ENCODE data around the gene GRID1.

Gene GRID1

DNA sequence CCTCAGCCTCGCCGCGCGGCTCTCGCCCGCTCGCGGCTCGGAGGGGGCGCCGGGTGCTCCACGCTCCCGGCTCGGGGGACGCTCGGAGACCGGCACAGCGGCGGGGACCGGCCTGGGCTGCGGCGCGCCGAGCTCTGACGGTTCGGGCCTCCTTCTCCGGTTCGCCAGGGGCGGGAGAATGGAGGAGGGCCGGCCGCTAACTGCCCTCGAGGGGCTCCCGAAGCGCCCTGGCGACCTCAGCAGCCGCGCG, 232 bp upstream of the GRID1 start:
- no peaks in the 10 kb centered on the region for H3K36me3 Mint-ChIP-seq
- ATAC-seq: no peak

GRCh38 chr10:86365346-86366032, 1.1 kb downstream of the GRID1 start:
- H3K4me1 Mint-ChIP-seq: peaks cover 35% of the 10 kb centered on the region
- ATAC-seq: no peak
- no peak overlapping the region for H3K27ac Mint-ChIP-seq
- no peaks in the 10 kb centered on the region for H3K36me3 Mint-ChIP-seq
- H3K9me3 Mint-ChIP-seq: no peaks in the 10 kb centered on the region
- peaks cover 71% of the 10 kb centered on the region for H3K27me3 Mint-ChIP-seq
- H3K4me3 Mint-ChIP-seq: peak overlapping the region; percentile 8

More for the DNA sequence above, 232 bp upstream of the GRID1 start:
- Mint-ChIP-seq H3K4me3 (peak overlapping the region; percentile 7), H3K4me1 (peaks cover 28% of the 10 kb centered on the region), H3K9me3 (no peaks in the 10 kb centered on the region), H3K27me3 (peaks cover 84% of the 10 kb centered on the region), H3K27ac (no peak overlapping the region)

DNA sequence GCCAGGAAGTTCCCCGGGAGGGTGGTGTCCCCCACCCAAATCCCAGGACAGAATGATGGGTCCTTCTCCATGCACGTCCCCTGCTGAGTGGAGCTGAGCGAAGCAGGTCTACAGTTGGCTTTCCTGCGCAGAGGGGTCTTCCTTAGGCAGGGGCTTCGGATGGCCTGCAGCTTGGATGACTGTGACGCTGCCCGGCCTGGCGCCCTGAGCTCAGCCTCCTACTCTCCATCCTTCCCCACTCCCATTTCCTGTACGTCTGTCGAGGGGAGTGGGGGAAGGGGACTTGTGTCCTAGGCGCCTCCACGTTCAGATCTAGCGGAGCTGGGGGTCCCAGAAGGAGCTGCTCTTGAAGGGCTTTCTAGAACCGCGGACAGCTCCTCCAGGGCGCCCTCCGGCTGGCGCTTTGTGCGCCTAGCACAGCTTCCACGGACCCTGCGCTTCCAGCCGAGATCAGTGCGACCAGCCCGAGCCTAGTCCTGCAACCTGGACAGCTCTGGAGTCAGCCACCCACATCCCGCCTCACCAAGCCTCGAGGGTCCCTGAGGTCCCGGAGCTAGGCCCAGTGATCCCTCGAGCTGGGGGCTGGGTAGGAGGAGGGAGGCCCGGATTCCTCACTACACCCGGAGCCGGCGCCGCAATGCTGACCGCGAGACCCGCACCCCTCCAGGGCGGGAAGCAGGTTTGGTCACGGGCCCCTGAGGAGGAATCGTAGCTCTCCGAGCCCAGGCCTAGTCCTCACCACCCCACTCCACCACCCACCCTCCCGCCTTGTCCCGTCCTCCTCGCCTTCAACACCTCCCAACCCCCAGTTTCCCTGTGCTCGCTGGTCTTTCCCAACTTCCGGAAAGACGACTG, 1.9 kb downstream of the GRID1 start:
- Mint-ChIP-seq H3K36me3 (no peaks in the 10 kb centered on the region), H3K27me3 (peaks cover 63% of the 10 kb centered on the region), H3K27ac (no peak overlapping the region), H3K4me3 (no peak overlapping the region), H3K4me1 (peaks cover 36% of the 10 kb centered on the region), H3K9me3 (no peaks in the 10 kb centered on the region)
- ATAC-seq: no peak

- Mint-ChIP-seq H3K27me3 (peaks cover 57% of the 10 kb centered on the region), H3K36me3 (no peaks in the 10 kb centered on the region), H3K4me1 (peaks cover 36% of the 10 kb centered on the region), H3K4me3 (peak overlapping the region; percentile 27), H3K9me3 (no peaks in the 10 kb centered on the region), H3K27ac (no peak overlapping the region)
- no peak for ATAC-seq
Measured at GRCh38 chr10:86363833-86364490, 2.6 kb downstream of the GRID1 start.

DNA sequence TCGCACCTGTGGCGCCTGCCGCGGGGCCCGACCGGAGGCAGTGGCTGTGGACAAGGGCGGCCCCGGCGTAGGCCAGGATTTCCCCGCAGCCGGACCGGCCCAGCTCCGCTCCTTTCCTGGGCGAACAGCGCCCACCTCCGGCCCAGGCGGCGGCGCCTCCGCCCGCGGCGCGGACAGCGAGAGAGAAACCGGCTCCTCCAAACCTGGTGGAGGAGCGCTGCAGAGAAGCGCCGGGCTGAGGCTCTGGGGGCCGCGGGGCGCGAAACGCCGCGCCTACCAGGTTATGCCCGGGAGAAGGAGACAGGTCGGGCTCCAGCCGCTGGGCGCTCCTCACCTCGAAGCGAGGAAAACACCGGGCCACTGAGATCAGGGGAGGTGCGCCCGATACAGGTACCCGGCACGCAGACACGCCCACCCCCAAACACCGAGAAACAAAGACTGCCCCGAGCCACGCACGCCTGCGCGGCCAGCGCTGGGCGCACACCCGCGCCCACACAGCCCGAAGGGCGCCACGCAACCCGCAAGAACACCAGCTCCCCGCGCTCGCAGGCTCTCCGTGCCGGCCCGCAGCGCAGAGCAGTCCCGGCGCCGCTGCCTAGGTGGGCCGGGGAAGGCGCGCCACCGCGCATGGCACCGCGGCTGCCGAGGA, 3.3 kb downstream of the GRID1 start:
- ATAC-seq: peak; percentile 57
- peaks cover 51% of the 10 kb centered on the region for H3K27me3 Mint-ChIP-seq
- H3K4me3 Mint-ChIP-seq: peak overlapping the region; percentile 53

DNA sequence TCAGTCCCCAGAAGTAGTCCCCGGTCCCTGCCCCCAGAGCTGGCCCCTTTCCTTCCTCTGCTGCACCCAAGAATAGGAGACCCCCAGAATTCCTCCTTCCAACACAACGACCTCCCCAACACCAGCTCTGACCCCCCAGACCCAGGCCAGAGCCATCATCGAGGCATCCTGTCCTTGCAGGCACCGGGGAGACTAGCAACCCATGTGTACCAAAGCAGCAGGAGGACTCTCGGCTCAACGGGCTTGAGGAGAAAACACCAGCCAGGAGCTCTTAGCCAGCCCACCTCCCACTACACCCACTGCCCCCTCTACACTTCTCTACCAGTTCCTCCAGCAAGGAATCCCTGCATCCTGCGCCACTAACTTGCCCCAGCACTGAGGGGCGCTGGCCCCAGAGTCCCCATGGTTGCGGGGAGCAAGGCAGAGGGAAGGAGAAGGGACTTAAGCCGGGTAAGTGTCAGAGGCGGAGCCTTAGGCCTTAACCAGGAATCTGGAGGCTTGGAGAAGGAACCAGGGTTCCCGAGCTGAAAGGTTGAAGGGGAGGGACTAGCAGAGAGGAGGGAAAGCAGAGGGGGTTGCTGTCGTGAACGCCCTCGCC, 3.9 kb downstream of the GRID1 start:
- no peak for ATAC-seq
- Mint-ChIP-seq H3K4me1 (peaks cover 36% of the 10 kb centered on the region), H3K27me3 (peaks cover 45% of the 10 kb centered on the region), H3K4me3 (peak overlapping the region; percentile 38), H3K9me3 (no peaks in the 10 kb centered on the region), H3K27ac (no peak overlapping the region), H3K36me3 (no peaks in the 10 kb centered on the region)

More for the DNA sequence above, 3.3 kb downstream of the GRID1 start:
- Mint-ChIP-seq H3K9me3 (no peaks in the 10 kb centered on the region), H3K27ac (no peak overlapping the region), H3K36me3 (no peaks in the 10 kb centered on the region), H3K4me1 (peaks cover 36% of the 10 kb centered on the region)

GRCh38 chr10:86362129-86362527, 4.5 kb downstream of the GRID1 start:
- peaks cover 40% of the 10 kb centered on the region for H3K27me3 Mint-ChIP-seq
- ATAC-seq: no peak
- peaks cover 36% of the 10 kb centered on the region for H3K4me1 Mint-ChIP-seq
- no peak overlapping the region for H3K4me3 Mint-ChIP-seq
- no peaks in the 10 kb centered on the region for H3K36me3 Mint-ChIP-seq
- H3K9me3 Mint-ChIP-seq: no peaks in the 10 kb centered on the region
- H3K27ac Mint-ChIP-seq: no peak overlapping the region

GRCh38 chr10:86361156-86362128, 5.2 kb downstream of the GRID1 start:
- peaks cover 2% of the 10 kb centered on the region for H3K9me3 Mint-ChIP-seq
- H3K36me3 Mint-ChIP-seq: no peaks in the 10 kb centered on the region
- peaks cover 47% of the 10 kb centered on the region for H3K27me3 Mint-ChIP-seq
- H3K4me1 Mint-ChIP-seq: peaks cover 36% of the 10 kb centered on the region
- no peak overlapping the region for H3K4me3 Mint-ChIP-seq
- H3K27ac Mint-ChIP-seq: no peak overlapping the region
- ATAC-seq: no peak

DNA sequence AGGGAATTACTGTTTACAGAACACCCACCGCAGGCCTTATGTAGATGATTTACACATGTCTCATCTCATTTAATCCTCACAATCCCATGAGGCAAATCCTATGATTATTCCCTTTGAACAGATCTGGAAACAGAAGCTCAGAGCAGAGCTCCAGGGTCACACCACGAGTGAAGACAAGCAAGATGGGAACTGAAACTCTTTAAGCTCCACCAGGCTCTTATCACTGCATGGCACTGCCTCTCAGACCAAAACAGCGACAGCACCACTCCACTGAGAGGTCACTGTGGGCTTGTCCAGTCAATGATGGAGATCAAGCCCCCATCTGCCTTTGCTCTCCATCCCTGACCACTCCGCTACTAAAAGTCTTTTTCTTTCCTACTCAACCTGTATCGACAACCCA, 5.9 kb downstream of the GRID1 start:
- Mint-ChIP-seq H3K27me3 (peaks cover 51% of the 10 kb centered on the region), H3K4me3 (no peak overlapping the region), H3K36me3 (no peaks in the 10 kb centered on the region), H3K27ac (no peak overlapping the region), H3K4me1 (peaks cover 36% of the 10 kb centered on the region), H3K9me3 (peaks cover 2% of the 10 kb centered on the region)
- no peak for ATAC-seq

DNA sequence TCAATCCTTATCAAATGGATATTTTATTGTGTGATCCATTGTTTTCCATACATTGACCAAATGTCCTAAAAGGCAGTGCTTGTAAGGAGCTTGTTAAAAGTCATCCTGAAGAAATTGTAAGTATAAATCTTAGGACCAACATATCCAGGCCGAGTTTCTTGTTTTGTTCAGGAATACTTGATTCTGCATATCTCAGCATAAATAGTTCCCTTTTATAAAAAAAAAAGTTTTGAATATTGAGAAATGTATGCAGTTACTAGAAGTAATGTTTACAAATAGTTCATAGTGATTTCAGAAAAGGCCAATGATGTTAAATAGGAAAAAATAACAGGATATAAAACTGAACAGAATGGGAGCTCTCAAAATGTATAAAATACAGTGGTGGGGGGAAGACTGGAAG, 6.6 kb downstream of the GRID1 start:
- H3K9me3 Mint-ChIP-seq: peaks cover 2% of the 10 kb centered on the region
- H3K27ac Mint-ChIP-seq: no peak overlapping the region
- peaks cover 37% of the 10 kb centered on the region for H3K4me1 Mint-ChIP-seq
- no peaks in the 10 kb centered on the region for H3K36me3 Mint-ChIP-seq
- H3K4me3 Mint-ChIP-seq: no peak overlapping the region
- H3K27me3 Mint-ChIP-seq: peaks cover 48% of the 10 kb centered on the region
- no peak for ATAC-seq

GRCh38 chr10:86359111-86359510, 7.5 kb downstream of the GRID1 start:
- Mint-ChIP-seq H3K27ac (no peak overlapping the region), H3K4me1 (peaks cover 35% of the 10 kb centered on the region), H3K9me3 (peaks cover 2% of the 10 kb centered on the region), H3K36me3 (no peaks in the 10 kb centered on the region), H3K27me3 (peaks cover 40% of the 10 kb centered on the region), H3K4me3 (no peak overlapping the region)
- ATAC-seq: no peak

- ATAC-seq: no peak
- H3K4me3 Mint-ChIP-seq: no peak overlapping the region
- H3K27me3 Mint-ChIP-seq: peaks cover 25% of the 10 kb centered on the region
- peaks cover 3% of the 10 kb centered on the region for H3K9me3 Mint-ChIP-seq
- no peaks in the 10 kb centered on the region for H3K36me3 Mint-ChIP-seq
- no peak overlapping the region for H3K27ac Mint-ChIP-seq
- peaks cover 21% of the 10 kb centered on the region for H3K4me1 Mint-ChIP-seq
Measured at GRCh38 chr10:86357676-86358075, 8.9 kb downstream of the GRID1 start.

GRCh38 chr10:86357041-86357440, 9.6 kb downstream of the GRID1 start:
- ATAC-seq: no peak
- peaks cover 7% of the 10 kb centered on the region for H3K9me3 Mint-ChIP-seq
- peaks cover 19% of the 10 kb centered on the region for H3K27me3 Mint-ChIP-seq
- no peaks in the 10 kb centered on the region for H3K36me3 Mint-ChIP-seq
- H3K27ac Mint-ChIP-seq: no peak overlapping the region
- no peak overlapping the region for H3K4me3 Mint-ChIP-seq
- peaks cover 21% of the 10 kb centered on the region for H3K4me1 Mint-ChIP-seq

DNA sequence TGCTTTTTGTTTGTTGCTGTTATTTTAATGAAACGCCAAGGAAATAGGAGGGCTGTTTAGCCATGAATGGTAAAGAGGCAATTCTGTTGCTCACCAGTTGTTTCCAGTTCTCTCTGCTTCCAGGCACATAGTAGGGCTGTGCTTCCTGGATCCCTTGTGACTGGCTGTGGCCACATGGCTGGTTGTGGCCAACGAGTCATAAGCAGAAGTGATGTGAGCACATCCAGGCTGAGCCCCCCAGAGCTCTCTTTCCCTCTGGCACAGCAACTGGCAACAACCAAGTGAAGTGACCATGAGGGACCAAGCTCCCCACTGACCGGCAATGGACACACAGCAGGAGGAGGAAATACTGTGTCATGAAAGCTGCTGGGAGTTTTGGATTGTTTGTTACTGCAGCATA, 10.3 kb downstream of the GRID1 start:
- Mint-ChIP-seq H3K36me3 (no peaks in the 10 kb centered on the region), H3K9me3 (peaks cover 7% of the 10 kb centered on the region), H3K27me3 (peaks cover 19% of the 10 kb centered on the region), H3K4me1 (peaks cover 21% of the 10 kb centered on the region), H3K27ac (no peak overlapping the region), H3K4me3 (no peak overlapping the region)
- ATAC-seq: no peak
